HUES48 (cell line): ENCODE measurements around the gene ELAVL3.

Source experiments
- H3K27ac ChIP-seq: one replicate; pipeline ENCODE4 v1.7.0; 2013; ENCODE audit warnings: low read depth, low read length, inconsistent platforms
- H3K27me3 ChIP-seq: 2 replicates; pipeline ENCODE4 v1.6.1; 2013; ENCODE audit warnings: mild to moderate bottlenecking, low read length; ENCODE audit not compliant: control insufficient read depth, insufficient read depth
- H3K36me3 ChIP-seq: 2 replicates; pipeline ENCODE4 v1.6.1; 2013; ENCODE audit warnings: low read length; ENCODE audit not compliant: control insufficient read depth, insufficient read depth
- H3K4me1 ChIP-seq: 2 replicates; pipeline ENCODE4 v1.6.1; 2013; ENCODE audit warnings: mild to moderate bottlenecking, low read length; ENCODE audit not compliant: control insufficient read depth, insufficient read depth
- H3K4me3 ChIP-seq: 2 replicates; pipeline ENCODE4 v1.5.1; 2013; ENCODE audit warnings: mild to moderate bottlenecking, low read depth, low read length
- H3K9ac ChIP-seq: 2 replicates; pipeline ENCODE4 v1.6.1; 2013; ENCODE audit warnings: mild to moderate bottlenecking, low read depth, low read length, moderate library complexity
- H3K9me3 ChIP-seq: 2 replicates; pipeline ENCODE4 v1.6.1; 2013; ENCODE audit warnings: low read length; ENCODE audit not compliant: control insufficient read depth, insufficient read depth

The ELAVL3 gene

GRCh38 chr19:11426656-11427055 lies 54.2 kb downstream of the ELAVL3 start:
- Histone ChIP-seq H3K27me3 (peaks cover 14% of the 10 kb centered on the region), H3K36me3 (no peaks in the 10 kb centered on the region), H3K9me3 (no peaks in the 10 kb centered on the region), H3K4me3 (no peak overlapping the region), H3K4me1 (no peaks in the 10 kb centered on the region), H3K9ac (no peak overlapping the region), H3K27ac (no peak overlapping the region)

GRCh38 chr19:11425719-11426457 lies 55.0 kb downstream of the ELAVL3 start:
- Histone ChIP-seq H3K4me3 (no peak overlapping the region), H3K9ac (no peak overlapping the region), H3K9me3 (no peaks in the 10 kb centered on the region), H3K27ac (no peak overlapping the region), H3K4me1 (0 out of 2 replicates have a peak, but pooled peaks cover 3% of the 10 kb centered on the region), H3K27me3 (peaks cover 14% of the 10 kb centered on the region), H3K36me3 (no peaks in the 10 kb centered on the region)

GRCh38 chr19:11423791-11424181 lies 57.1 kb downstream of the ELAVL3 start:
- peaks cover 29% of the 10 kb centered on the region for H3K27me3 ChIP-seq
- H3K4me1 ChIP-seq = peaks cover 6% of the 10 kb centered on the region; the same call in 1 of the 2 replicates
- H3K9me3 ChIP-seq = no peaks in the 10 kb centered on the region
- no peak overlapping the region for H3K4me3 ChIP-seq
- no peak overlapping the region for H3K9ac ChIP-seq
- no peaks in the 10 kb centered on the region for H3K36me3 ChIP-seq
- H3K27ac ChIP-seq = no peak overlapping the region

GRCh38 chr19:11423164-11423790 lies 57.6 kb downstream of the ELAVL3 start:
- Histone ChIP-seq H3K4me1 (peaks cover 6% of the 10 kb centered on the region; the same call in 1 of the 2 replicates), H3K27me3 (peaks cover 29% of the 10 kb centered on the region), H3K9me3 (no peaks in the 10 kb centered on the region), H3K36me3 (no peaks in the 10 kb centered on the region), H3K9ac (no peak overlapping the region), H3K4me3 (no peak overlapping the region), H3K27ac (no peak overlapping the region)

- Histone ChIP-seq H3K4me3 (peak overlapping the region; percentile 71), H3K9me3 (no peaks in the 10 kb centered on the region), H3K4me1 (peaks cover 6% of the 10 kb centered on the region; the same call in 1 of the 2 replicates), H3K9ac (no peak overlapping the region), H3K27me3 (peaks cover 29% of the 10 kb centered on the region), H3K27ac (no peak overlapping the region), H3K36me3 (no peaks in the 10 kb centered on the region)
Observed at GRCh38 chr19:11422163-11423065, 58.4 kb downstream of the ELAVL3 start.

GRCh38 chr19:11421371-11422098 lies 59.3 kb downstream of the ELAVL3 start:
- H3K4me3 ChIP-seq = peak overlapping the region; percentile 71
- H3K36me3 ChIP-seq = no peaks in the 10 kb centered on the region
- H3K9ac ChIP-seq = no peak overlapping the region
- H3K4me1 ChIP-seq = peaks cover 6% of the 10 kb centered on the region; the same call in 1 of the 2 replicates
- no peaks in the 10 kb centered on the region for H3K9me3 ChIP-seq
- no peak overlapping the region for H3K27ac ChIP-seq
- H3K27me3 ChIP-seq = peaks cover 29% of the 10 kb centered on the region

- Histone ChIP-seq H3K9me3 (no peaks in the 10 kb centered on the region), H3K9ac (no peak overlapping the region), H3K36me3 (no peaks in the 10 kb centered on the region), H3K4me1 (peaks cover 6% of the 10 kb centered on the region; the same call in 1 of the 2 replicates), H3K27ac (no peak overlapping the region), H3K27me3 (peaks cover 29% of the 10 kb centered on the region), H3K4me3 (peak overlapping the region; percentile 71)
Observed at GRCh38 chr19:11420429-11421370, 60.1 kb downstream of the ELAVL3 start.

GRCh38 chr19:11418549-11419506 lies 62.0 kb downstream of the ELAVL3 start, which contains the start of gene RGL3:
Gene RGL3 (minus strand): TSS chr19:11419314. CDS start chr19:11419278, 36 bp downstream.
- H3K9ac ChIP-seq = peak within 1 kb of the TSS; percentile 22; the same call in 1 of the 2 replicates
- H3K9me3 ChIP-seq = no peaks in the 10 kb centered on the region
- 0 out of 2 replicates have a peak, but pooled peaks cover 3% of the 10 kb centered on the region for H3K36me3 ChIP-seq
- H3K4me3 ChIP-seq = peak within 1 kb of the TSS; percentile 81
- H3K27me3 ChIP-seq = peaks cover 27% of the 10 kb centered on the region
- peaks cover 6% of the 10 kb centered on the region; the same call in 1 of the 2 replicates for H3K4me1 ChIP-seq
- H3K27ac ChIP-seq = peak within 1 kb of the TSS; percentile 66

GRCh38 chr19:11418094-11418548 lies 62.7 kb downstream of the ELAVL3 start:
- H3K9ac ChIP-seq = no peak overlapping the region; the same call in 1 of the 2 replicates
- H3K9me3 ChIP-seq = no peaks in the 10 kb centered on the region
- H3K4me3 ChIP-seq = peak overlapping the region; percentile 81
- peak overlapping the region; percentile 66 for H3K27ac ChIP-seq
- 0 out of 2 replicates have a peak, but pooled peaks cover 3% of the 10 kb centered on the region for H3K36me3 ChIP-seq
- H3K4me1 ChIP-seq = peaks cover 6% of the 10 kb centered on the region; the same call in 1 of the 2 replicates
- peaks cover 22% of the 10 kb centered on the region for H3K27me3 ChIP-seq
